ENCODE results near the gene SPG7. TPM values are rescaled to one million over a fixed set of nuclear protein-coding genes. Genes with fewer than 3 reads are reported as not detected.

Gene SPG7
- polyA plus RNA-seq, 4 donors, result 80.0 to 142 (median 110) TPM

- no peak for DNase-seq (ENCODE audit: low read depth in 4 of 4, low spot score in 2 of 4)
Measured at GRCh38 chr16:89484923-89485679, 23.1 kb upstream of the SPG7 start.

GRCh38 chr16:89485701-89486246 is 22.4 kb upstream of the SPG7 start:
- DNase-seq (ENCODE audit: low read depth in 4 of 4, low spot score in 2 of 4), result no peak

GRCh38 chr16:89489040-89489897 is 18.9 kb upstream of the SPG7 start:
- peak in 2 of 4 donors; percentile 75 to 82 for DNase-seq (ENCODE audit: low read depth in 4 of 4, low spot score in 2 of 4)

- no peak for DNase-seq (ENCODE audit: low read depth in 4 of 4, low spot score in 2 of 4)
Measured at GRCh38 chr16:89489898-89490438, 18.2 kb upstream of the SPG7 start.

- peak; percentile 94 to 99 (median 96) for DNase-seq (ENCODE audit: low read depth in 4 of 4, low spot score in 2 of 4)
Measured at GRCh38 chr16:89490439-89491237, 17.6 kb upstream of the SPG7 start, which contains the start of gene ANKRD11. ANKRD11 (minus strand) TSS chr16:89490561; CDS start chr16:89317019, 173,542 bp downstream.

GRCh38 chr16:89491238-89491869 is 16.8 kb upstream of the SPG7 start:
- DNase-seq (ENCODE audit: low read depth in 4 of 4, low spot score in 2 of 4), result no peak

- DNase-seq (ENCODE audit: low read depth in 4 of 4, low spot score in 2 of 4), result no peak
Measured at GRCh38 chr16:89491974-89492687, 16.1 kb upstream of the SPG7 start.

GRCh38 chr16:89493776-89494175 is 14.4 kb upstream of the SPG7 start:
- DNase-seq (ENCODE audit: low read depth in 4 of 4, low spot score in 2 of 4), result no peak

GRCh38 chr16:89495121-89495520 is 13.1 kb upstream of the SPG7 start:
- DNase-seq (ENCODE audit: low read depth in 4 of 4, low spot score in 2 of 4), result no peak

GRCh38 chr16:89498839-89499238 is 9.4 kb upstream of the SPG7 start:
- no peak for DNase-seq (ENCODE audit: low read depth in 4 of 4, low spot score in 2 of 4)

GRCh38 chr16:89499767-89500166 is 8.4 kb upstream of the SPG7 start:
- DNase-seq (ENCODE audit: low read depth in 4 of 4, low spot score in 2 of 4), result no peak

GRCh38 chr16:89502081-89502843 is 5.9 kb upstream of the SPG7 start:
- no peak for DNase-seq (ENCODE audit: low read depth in 4 of 4, low spot score in 2 of 4)

- DNase-seq (ENCODE audit: low read depth in 4 of 4, low spot score in 2 of 4), result no peak
Measured at GRCh38 chr16:89504091-89504490, 4.1 kb upstream of the SPG7 start.

- peak in 2 of 4 donors; percentile 59 to 86 for DNase-seq (ENCODE audit: low read depth in 4 of 4, low spot score in 2 of 4)
Measured at GRCh38 chr16:89505204-89506112, 2.7 kb upstream of the SPG7 start.

- DNase-seq (ENCODE audit: low read depth in 4 of 4, low spot score in 2 of 4), result no peak
Measured at GRCh38 chr16:89506113-89506504, 2.1 kb upstream of the SPG7 start.

- DNase-seq (ENCODE audit: low read depth in 4 of 4, low spot score in 2 of 4), result no peak
Measured at GRCh38 chr16:89506791-89507191, 1.4 kb upstream of the SPG7 start.

- no peak for DNase-seq (ENCODE audit: low read depth in 4 of 4, low spot score in 2 of 4)
Measured at GRCh38 chr16:89507214-89507833, 879 bp upstream of the SPG7 start.
